H1 (cell line): ENCODE results near the gene ACHE. TPM values are rescaled to one million over a fixed set of nuclear protein-coding genes. Genes with fewer than 3 reads are reported as not detected.

Experiments
- CTCF ChIA-PET: fragments of 300-600 bp; sonication (Branson Sonifier 250); formaldehyde crosslinking; loops from one replicate; lab custom pipeline; 2021; ENCODE audit not compliant: partially characterized antibody; lab: Charles Lee
- POLR2A ChIA-PET: fragments of 300-600 bp; sonication (Branson Sonifier 250); formaldehyde crosslinking; loops from one replicate; lab custom pipeline; 2021; ENCODE audit warnings: inconsistent platforms; ENCODE audit not compliant: partially characterized antibody; lab: Charles Lee
- DNase-seq, 2 experiments: peaks; one replicate each; pipeline versions ENCODE4 v3.0.0 to v3.0.0-alpha.2; 2010 to 2022; ENCODE audit warnings: low spot score in 2 of 2, low read depth in 1 of 2, mixed read lengths in 1 of 2
- FAIRE-seq: peaks from 2 replicates; lab custom pipeline; 2011; peaks lifted over from hg19 to GRCh38; lab: Jason Lieb, UNC
- H2AFZ ChIP-seq: 2 replicates; pipeline ENCODE4 v1.8.1; 2012; ENCODE audit warnings: low read length, inconsistent platforms
- H2AK5ac ChIP-seq: 2 replicates; pipeline ENCODE4 v1.6.1; 2013; ENCODE audit warnings: low read depth, low read length
- H2BK120ac ChIP-seq: replicated peaks from 2 replicates; pipeline ENCODE3; 2013; ENCODE audit warnings: low read depth, low read length, inconsistent platforms
- H2BK12ac ChIP-seq: 2 replicates; pipeline ENCODE4 v1.6.1; 2013; ENCODE audit warnings: low read depth, low read length
- H2BK15ac ChIP-seq: 2 replicates; pipeline ENCODE4 v1.6.1; 2013; ENCODE audit warnings: low read length
- H2BK20ac ChIP-seq: 2 replicates; pipeline ENCODE4 v1.6.1; 2013; ENCODE audit warnings: low read length
- H2BK5ac ChIP-seq: 2 replicates; pipeline ENCODE4 v1.6.1; 2013; ENCODE audit warnings: low read depth, low read length
- H3K14ac ChIP-seq: 2 replicates; pipeline ENCODE4 v1.6.1; 2013; ENCODE audit warnings: inconsistent platforms; ENCODE audit not compliant: insufficient read length
- H3K18ac ChIP-seq: 2 replicates; pipeline ENCODE4 v1.6.1; 2013; ENCODE audit warnings: low read length; ENCODE audit errors: extremely low read depth
- H3K23ac ChIP-seq: 2 replicates; pipeline ENCODE4 v1.6.1; 2013; ENCODE audit warnings: inconsistent platforms; ENCODE audit not compliant: insufficient read length
- H3K23me2 ChIP-seq: 2 replicates; pipeline ENCODE4 v1.6.1; 2013; ENCODE audit warnings: low read depth, low read length
- H3K27ac ChIP-seq: 2 replicates; pipeline ENCODE4 v1.6.1; 2011; ENCODE audit warnings: low read depth, low read length, inconsistent platforms
- H3K27me3 ChIP-seq, 4 experiments: replicated peaks in 1 of 4; 1 replicate in 1 of 4; 2 replicates in 3 of 4; pipeline versions ENCODE4 v1.6.1 to v1.8.1; 2011 to 2013; ENCODE audit warnings: low read length in 3 of 4, mild to moderate bottlenecking in 3 of 4, inconsistent platforms in 2 of 4, mixed read lengths in 2 of 4, moderate library complexity in 1 of 4; ENCODE audit not compliant: control insufficient read depth in 3 of 4, insufficient read depth in 3 of 4; ENCODE audit errors: extremely low read depth in 1 of 4
- H3K36me3 ChIP-seq, 4 experiments: 2 replicates each; pipeline versions ENCODE4 v1.6.1 to v1.8.1; 2011 to 2013; ENCODE audit warnings: mild to moderate bottlenecking in 4 of 4, low read length in 3 of 4, moderate library complexity in 2 of 4, control low read depth in 1 of 4, inconsistent platforms in 1 of 4; ENCODE audit not compliant: insufficient read depth in 4 of 4, control insufficient read depth in 2 of 4
- H3K4ac ChIP-seq: replicated peaks from 2 replicates; pipeline ENCODE3; 2013; ENCODE audit warnings: low read length, low read depth, mixed read lengths, inconsistent platforms; ENCODE audit not compliant: insufficient read length
- H3K4me1 ChIP-seq, 4 experiments: replicated peaks in 1 of 4; 1 replicate in 1 of 4; 2 replicates in 3 of 4; pipeline versions ENCODE4 v1.6.1 to v1.8.1; 2011 to 2013; ENCODE audit warnings: low read length in 3 of 4, inconsistent platforms in 2 of 4, mixed read lengths in 1 of 4; ENCODE audit not compliant: insufficient read depth in 4 of 4, control insufficient read depth in 3 of 4
- H3K4me2 ChIP-seq, 2 experiments: 2 replicates each; pipeline versions ENCODE4 v1.6.1 to v1.8.1; 2011 to 2013; ENCODE audit warnings: low read depth in 2 of 2, low read length in 2 of 2, control low read depth in 1 of 2, inconsistent platforms in 1 of 2, mild to moderate bottlenecking in 1 of 2; ENCODE audit not compliant: insufficient read depth in 1 of 2
- H3K4me3 ChIP-seq, 4 experiments: fragments of 200-600, 300-600 bp in 1 of 4; sonication (generic), shearing (Covaris generic), sonication (Bioruptor Twin) in 1 of 4; 2 replicates each; pipeline versions ENCODE4 v1.5.1 to v1.8.1; 2011 to 2016; ENCODE audit warnings: low read length in 4 of 4, low read depth in 3 of 4, control low read depth in 2 of 4, inconsistent platforms in 2 of 4, mild to moderate bottlenecking in 2 of 4, mixed read lengths in 1 of 4, moderate library complexity in 1 of 4; ENCODE audit not compliant: insufficient read depth in 2 of 4; ENCODE audit errors: extremely low read depth in 1 of 4
- H3K56ac ChIP-seq: replicated peaks from 2 replicates; pipeline ENCODE3; 2013; ENCODE audit warnings: low read depth, mild to moderate bottlenecking, mixed read lengths, low read length, inconsistent platforms; ENCODE audit not compliant: insufficient read length
- H3K79me1 ChIP-seq: 2 replicates; pipeline ENCODE4 v1.6.1; 2013; ENCODE audit warnings: low read depth, low read length, control low read depth
- H3K79me2 ChIP-seq, 2 experiments: 2 replicates each; pipeline versions ENCODE4 v1.6.1 to v1.8.1; 2012 to 2013; ENCODE audit warnings: low read length in 2 of 2, mild to moderate bottlenecking in 2 of 2, inconsistent platforms in 1 of 2; ENCODE audit not compliant: insufficient read depth in 2 of 2, control insufficient read depth in 1 of 2
- H3K9ac ChIP-seq, 4 experiments: replicated peaks in 1 of 4; 1 replicate in 1 of 4; 2 replicates in 3 of 4; pipeline versions ENCODE4 v1.6.1 to v1.8.1; 2011 to 2013; ENCODE audit warnings: low read depth in 3 of 4, low read length in 3 of 4, control low read depth in 2 of 4, mild to moderate bottlenecking in 2 of 4, moderate library complexity in 2 of 4, inconsistent platforms in 1 of 4; ENCODE audit errors: extremely low read depth in 1 of 4
- H3K9me3 ChIP-seq, 2 experiments: 2 replicates each; pipeline versions ENCODE4 v1.6.1 to v1.8.1; 2012 to 2013; ENCODE audit warnings: mild to moderate bottlenecking in 2 of 2, moderate library complexity in 2 of 2, control low read depth in 1 of 2, inconsistent platforms in 1 of 2, low read depth in 1 of 2, low read length in 1 of 2, mixed read lengths in 1 of 2; ENCODE audit not compliant: insufficient read depth in 2 of 2
- H4K20me1 ChIP-seq, 2 experiments: replicated peaks in 1 of 2; 2 replicates each; pipeline versions ENCODE3 to v1.8.1; 2011 to 2013; ENCODE audit warnings: inconsistent platforms in 2 of 2, low read length in 2 of 2, mild to moderate bottlenecking in 1 of 2; ENCODE audit not compliant: insufficient read depth in 2 of 2, control insufficient read depth in 1 of 2
- H4K5ac ChIP-seq: 2 replicates; pipeline ENCODE4 v1.6.1; 2013; ENCODE audit warnings: low read length, low read depth, mixed read lengths, inconsistent platforms; ENCODE audit not compliant: insufficient read length
- H4K8ac ChIP-seq: 2 replicates; pipeline ENCODE4 v1.8.0; 2013; ENCODE audit warnings: mild to moderate bottlenecking, moderate library complexity, low read length, inconsistent platforms; ENCODE audit not compliant: insufficient read depth; ENCODE audit errors: extremely low read depth
- H4K91ac ChIP-seq: replicated peaks from 2 replicates; pipeline ENCODE3; 2013; ENCODE audit warnings: low read length, mixed read lengths, inconsistent platforms; ENCODE audit not compliant: insufficient read length
- whole genome bisulfite sequencing, 2 experiments: shearing (Covaris generic) in 1 of 2; methylation state at CpG; one replicate each; pipeline versions ENCODE4 v1.1.6 to v1.1.7; 2013 to 2015; ENCODE audit warnings: low lambda C conversion rate in 2 of 2, mixed read lengths in 2 of 2, inconsistent platforms in 1 of 2, low coverage in 1 of 2, missing lambda C conversion rate in 1 of 2; ENCODE audit not compliant: insufficient replicate concordance in 2 of 2, insufficient coverage in 1 of 2, insufficient read length in 1 of 2; ENCODE audit errors: extremely low coverage in 1 of 2, missing lambda C conversion rate in 1 of 2; 5-methylcytosine and 5-hydroxymethylcytosine counted together
- polyA plus RNA-seq, 7 experiments: library from polyadenylated mRNA; depleted of rRNA in 3 of 7; stranded (reverse) in 5 of 7; unstranded in 2 of 7; fragments of >200 nt in 5 of 7; fragments of 200-250 nt in 2 of 7; gene quantifications; 1 replicate in 5 of 7; 2 replicates in 1 of 7; 4 replicates in 1 of 7; pipeline versions ENCODE4 v1.2.1 to v1.2.3, GENCODE V29; 2011 to 2013; ENCODE audit warnings: missing spikeins in 2 of 7, mixed read lengths in 2 of 7
- total RNA-seq: library from RNA; stranded (reverse); fragmentation: NEBNext Ultra II Directional; extraction: Animal tissue kit (Norgen Biotek cat#: 25700); gene quantifications from 2 replicates; pipeline ENCODE4 v1.2.1, GENCODE V29; 2021

ACHE gene
- total and polyA plus RNA-seq, 2 of the 8 experiments (the other 6 are each of a cell fraction or from before 2014, with no cell fraction given): 1.4 to 4.3 TPM

- Histone ChIP-seq H3K4me2 (no peak overlapping the region), H2BK15ac (no peak overlapping the region), H4K91ac (no peak overlapping the region), H2AK5ac (no peak overlapping the region), H2BK5ac (no peak overlapping the region), H2AFZ (no peak overlapping the region), H3K9me3 (no peaks in the 10 kb centered on the region), H3K4ac (no peak overlapping the region), H2BK12ac (no peak overlapping the region), H4K20me1 (no peaks in the 10 kb centered on the region), H3K23ac (no peak overlapping the region), H3K27ac (no peak overlapping the region), H4K5ac (no peak overlapping the region), H2BK120ac (no peak overlapping the region), H3K27me3 (no peaks in the 10 kb centered on the region; a peak in 2 of 7 replicates), H3K9ac (no peak overlapping the region), H3K4me1 (no peaks in the 10 kb centered on the region), H3K14ac (no peak overlapping the region), H2BK20ac (no peak overlapping the region), H3K18ac (no peak overlapping the region), H3K79me2 (no peaks in the 10 kb centered on the region), H3K23me2 (no peaks in the 10 kb centered on the region), H3K56ac (no peak overlapping the region), H3K79me1 (no peaks in the 10 kb centered on the region), H4K8ac (no peak overlapping the region), H3K36me3 (no peaks in the 10 kb centered on the region), H3K4me3 (no peak overlapping the region)
- DNase-seq: no peak
- CTCF ChIA-PET: interaction anchor here (0.9 to 2.6 kb wide), 7 partner anchors 8 to 271 kb away, joined by 3 to 13 read pairs (median 4); partner anchors contain the start of gene SLC12A9
- FAIRE-seq: no peak
- POLR2A ChIA-PET: no interaction called here
- 100% methylated on average over 7 of the region's 7 CpGs; no CpG with 5 or more reads in 1 of the 2 experiments for WGBS, 2 experiments
These were observed 7.0 kb upstream of the ACHE start for GRCh38 chr7:100902638-100903037.
